CD4-positive, alpha-beta T cell treated with Interferon gamma for 1 hour (primary cell): ENCODE data around the gene PROX1.
"Not testable (repeated sequence)": the region's sequence is repeated elsewhere in the genome, so short reads cannot be mapped to it uniquely, and the experiment has no call there.

ENCODE experiments used
- DNase-seq: peaks from one replicate; pipeline ENCODE4 v3.0.0-alpha.2; 2020

Gene PROX1

GRCh38 chr1:214075305-214075998, 87.7 kb downstream of the PROX1 start:
- DNase-seq: no peak

- DNase-seq: no peak
Measured at GRCh38 chr1:214075999-214076707, 88.4 kb downstream of the PROX1 start.

GRCh38 chr1:214076708-214077065, 88.9 kb downstream of the PROX1 start:
- no peak for DNase-seq

- DNase-seq: no peak
Measured at GRCh38 chr1:214078950-214079349, 91.2 kb downstream of the PROX1 start.

- no peak for DNase-seq
Measured at GRCh38 chr1:214085325-214085724, 97.6 kb downstream of the PROX1 start.

GRCh38 chr1:214086945-214087344, 99.2 kb downstream of the PROX1 start:
- no peak for DNase-seq

- not testable (repeated sequence) for DNase-seq
Measured at GRCh38 chr1:214089003-214089402, 101.2 kb downstream of the PROX1 start.
